ENCODE measurements around the gene MOB1B. TPM values are rescaled to one million over a fixed set of nuclear protein-coding genes. Genes with fewer than 3 reads are reported as not detected.
"Not testable (repeated sequence)": the region's sequence is repeated elsewhere in the genome, so short reads cannot be mapped to it uniquely, and the experiment has no call there.

Gene MOB1B
- total RNA-seq, 4 donors from 2014 or later = 8.3 to 17.9 (median 11.6) TPM

GRCh38 chr4:71011451-71011850 lies 109.3 kb downstream of the MOB1B start:
- H3K27ac ChIP-seq = no peak overlapping the region
- H3K4me3 ChIP-seq = no peak overlapping the region
- peaks cover 0 to 8% (median 0%) of the 10 kb centered on the region in 3 donors for H3K36me3 ChIP-seq
- H3K4me1 ChIP-seq = peaks cover 0 to 11% (median 0%) of the 10 kb centered on the region in 3 donors
- 84 to 94% methylated on average over 4 of the region's 4 CpGs for WGBS, 2 donors
- H3K9me3 ChIP-seq = no peaks in the 10 kb centered on the region
- no peak for DNase-seq
- TF ChIP-seq POLR2A (IDR thresholded peaks at IDR 0.05) = no peak
- TF ChIP-seq CTCF (IDR thresholded peaks at IDR 0.05) = no peak
- H3K27me3 ChIP-seq = no peaks in the 10 kb centered on the region
- intact Hi-C loops (cut with DNase I) = no loop called here

DNA sequence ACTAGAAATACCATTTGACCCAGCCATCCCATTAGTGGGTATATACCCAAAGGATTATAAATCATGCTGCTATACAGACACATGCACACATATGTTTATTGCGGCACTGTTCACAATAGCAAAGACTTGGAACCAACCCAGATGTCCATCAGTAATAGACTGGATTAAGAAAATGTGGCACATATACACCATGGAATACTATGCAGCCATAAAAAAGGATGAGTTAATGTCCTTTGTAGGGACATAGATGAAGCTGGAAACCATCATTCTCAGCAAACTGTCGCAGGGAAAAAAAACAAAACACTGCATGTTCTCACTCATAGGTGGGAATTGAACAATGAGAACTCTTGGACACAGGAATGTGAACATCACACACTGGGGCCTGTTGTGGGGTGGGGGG lies 115.2 kb downstream of the MOB1B start:
- DNase-seq; H3K9me3 ChIP-seq; H3K27ac ChIP-seq; H3K36me3 ChIP-seq; H3K4me3 ChIP-seq; H3K27me3 ChIP-seq; intact Hi-C loops (cut with DNase I); H3K4me1 ChIP-seq: not testable (repeated sequence)
- 85 to 91% methylated on average over 2 of the region's 2 CpGs for WGBS, 2 donors

GRCh38 chr4:71020611-71021010 lies 118.4 kb downstream of the MOB1B start:
- Histone ChIP-seq H3K36me3 (peaks cover 0 to 12% (median 0%) of the 10 kb centered on the region in 3 donors), H3K4me3 (no peak overlapping the region), H3K4me1 (peaks cover 0 to 3% (median 0%) of the 10 kb centered on the region in 3 donors), H3K27me3 (no peaks in the 10 kb centered on the region), H3K27ac (no peak overlapping the region), H3K9me3 (no peaks in the 10 kb centered on the region)
- no peak for TF ChIP-seq CTCF (IDR thresholded peaks at IDR 0.05)
- no peak for TF ChIP-seq POLR2A (IDR thresholded peaks at IDR 0.05)
- no peak for DNase-seq
- intact Hi-C loops (cut with DNase I) = loop anchor here (10.0 kb wide), 1 partner anchor 366 kb away; no protein-coding TSS in a partner anchor
- WGBS, 2 donors = 63 to 67% methylated on average over 1 of the region's 1 CpG

DNA sequence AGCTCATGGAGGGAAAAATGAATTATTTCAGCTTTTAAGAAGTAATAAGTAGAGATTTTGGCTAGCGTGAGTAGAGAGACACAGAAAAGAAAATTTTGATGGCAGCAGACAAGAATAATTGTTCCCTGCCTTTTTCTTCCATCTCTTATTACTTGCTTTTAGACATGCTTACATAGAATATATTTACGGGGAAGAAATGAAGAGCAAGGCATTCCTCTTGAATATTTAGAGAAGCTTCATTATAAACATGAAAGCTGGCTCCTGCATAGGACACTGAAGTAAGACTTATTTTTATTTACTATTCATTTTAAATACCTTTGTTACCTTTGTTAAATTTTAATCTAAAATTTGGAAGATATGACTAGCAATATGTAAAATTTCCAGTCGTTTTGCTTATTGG lies 123.5 kb downstream of the MOB1B start:
- H3K27me3 ChIP-seq = no peaks in the 10 kb centered on the region
- TF ChIP-seq CTCF (IDR thresholded peaks at IDR 0.05) (no peak), POLR2A (IDR thresholded peaks at IDR 0.05) (no peak)
- no peaks in the 10 kb centered on the region for H3K9me3 ChIP-seq
- WGBS, 2 donors = 87 to 90% methylated on average over 3 of the region's 3 CpGs
- H3K27ac ChIP-seq = no peak overlapping the region
- H3K4me1 ChIP-seq = peaks cover 0 to 16% (median 0%) of the 10 kb centered on the region in 3 donors
- peaks cover 0 to 45% (median 0%) of the 10 kb centered on the region in 3 donors for H3K36me3 ChIP-seq
- intact Hi-C loops (cut with DNase I) = loop anchor here (10.0 kb wide), 1 partner anchor 371 kb away; no protein-coding TSS in a partner anchor
- DNase-seq = no peak
- H3K4me3 ChIP-seq = no peak overlapping the region

DNA sequence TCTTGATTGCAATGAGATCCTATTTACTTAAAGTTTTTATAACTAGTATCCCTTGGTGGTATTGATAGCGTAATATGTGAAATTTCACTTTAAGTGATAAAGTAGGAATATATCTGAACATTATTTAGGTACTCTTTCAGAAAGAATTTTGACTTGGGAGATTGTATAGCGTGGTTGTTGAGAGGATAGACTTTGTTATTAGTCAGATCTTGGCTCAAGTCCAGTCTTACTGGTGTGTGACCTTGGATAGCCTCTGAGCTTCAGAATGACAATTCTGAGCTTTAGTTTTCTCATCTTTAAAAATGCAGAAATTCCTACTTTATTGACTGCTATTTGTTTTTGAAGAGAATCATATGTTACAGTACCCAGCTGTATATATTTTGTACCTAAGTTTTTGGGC lies 123.9 kb downstream of the MOB1B start:
- H3K27ac ChIP-seq = no peak overlapping the region
- TF ChIP-seq CTCF (IDR thresholded peaks at IDR 0.05) (no peak), POLR2A (IDR thresholded peaks at IDR 0.05) (no peak)
- H3K4me1 ChIP-seq = peaks cover 0 to 16% (median 0%) of the 10 kb centered on the region in 3 donors
- DNase-seq = no peak
- H3K9me3 ChIP-seq = no peaks in the 10 kb centered on the region
- no peak overlapping the region for H3K4me3 ChIP-seq
- H3K27me3 ChIP-seq = no peaks in the 10 kb centered on the region
- H3K36me3 ChIP-seq = peaks cover 0 to 46% (median 0%) of the 10 kb centered on the region in 3 donors
- 66 to 68% methylated on average over 2 of the region's 2 CpGs for WGBS, 2 donors
- intact Hi-C loops (cut with DNase I) = loop anchor here (10.0 kb wide), 1 partner anchor 371 kb away; no protein-coding TSS in a partner anchor

DNA sequence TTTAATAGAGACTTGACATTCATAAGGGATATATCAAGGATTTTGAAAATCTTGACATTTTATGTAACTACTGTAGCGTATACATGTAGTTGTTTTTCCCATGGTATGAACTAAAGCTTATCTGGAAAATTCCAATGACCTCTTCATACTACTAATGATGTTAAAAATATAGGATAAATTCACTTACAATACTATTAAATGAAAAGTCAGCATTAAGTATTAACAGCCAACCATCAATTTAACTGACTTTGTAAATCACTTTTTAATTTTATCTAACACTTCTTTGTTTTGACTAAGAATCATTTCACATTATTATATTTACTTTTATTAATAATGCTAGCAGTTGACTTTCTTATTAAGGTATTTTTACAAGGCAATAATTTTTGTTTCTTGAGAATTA lies 125.4 kb downstream of the MOB1B start:
- no peak for DNase-seq
- Histone ChIP-seq H3K27ac (no peak overlapping the region), H3K27me3 (no peaks in the 10 kb centered on the region), H3K9me3 (no peaks in the 10 kb centered on the region), H3K4me1 (peaks cover 0 to 16% (median 0%) of the 10 kb centered on the region in 3 donors), H3K4me3 (no peak overlapping the region), H3K36me3 (peaks cover 0 to 60% (median 0%) of the 10 kb centered on the region in 3 donors)
- WGBS, 2 donors = 93 to 96% methylated on average over 1 of the region's 1 CpG
- intact Hi-C loops (cut with DNase I) = loop anchor here (10.0 kb wide), 1 partner anchor 373 kb away; no protein-coding TSS in a partner anchor
- TF ChIP-seq POLR2A (IDR thresholded peaks at IDR 0.05) (no peak), CTCF (IDR thresholded peaks at IDR 0.05) (no peak)

Measured in esophagus squamous epithelium (tissue), 5 donors.